A549 (cell line): ENCODE results near the gene IL22RA2.

Experiments used
- CEBPB ChIP-seq, 2 experiments: fragments of >200 bp in 1 of 2; sonication (Bioruptor Twin) in 1 of 2; formaldehyde crosslinking in 1 of 2; IDR thresholded peaks; 2 replicates each; pipeline ENCODE4 v1.6.1; 2012 to 2016
- CHD2 ChIP-seq: fragments of 150-350 bp; IDR thresholded peaks from 2 replicates; pipeline ENCODE4 v1.6.1; 2014; ENCODE audit warnings: low read length; ENCODE audit not compliant: partially characterized antibody
- EP300 ChIP-seq, 2 experiments: fragments of >200 bp; sonication (Bioruptor Twin); formaldehyde crosslinking; IDR thresholded peaks; 2 replicates in 1 of 2; 3 replicates in 1 of 2; pipeline ENCODE4 v1.6.1; 2016 to 2017
- KDM1A ChIP-seq: fragments of 200-600 bp; sonication (generic); IDR thresholded peaks from 2 replicates; pipeline ENCODE4 v1.6.1; 2016; ENCODE audit warnings: low read depth, mild to moderate bottlenecking
- NPAS2 ChIP-seq: fragments of 250-450 bp; sonication (Bioruptor Pico); IDR thresholded peaks from 2 replicates; pipeline ENCODE4 v1.8.0; 2022; ENCODE audit warnings: mild to moderate bottlenecking, moderate library complexity, borderline replicate concordance
- RFX5 ChIP-seq: fragments of 450-650 bp; IDR thresholded peaks from 2 replicates; pipeline ENCODE4 v1.7.1; 2014; ENCODE audit warnings: antibody characterized with exemption, mild to moderate bottlenecking, moderate library complexity
- SMC3 ChIP-seq: fragments of >200 bp; sonication (Bioruptor Twin); formaldehyde crosslinking; IDR thresholded peaks from 3 replicates; pipeline ENCODE4 v1.6.1; 2018; ENCODE audit warnings: inconsistent platforms
- TF ChIP-seq, protein P1 (sequence below): fragments of 200-600 bp; sonication (generic); IDR thresholded peaks from 2 replicates; pipeline ENCODE4 v1.6.1; 2016; ENCODE audit warnings: antibody characterized with exemption, mild to moderate bottlenecking, moderate library complexity
- TF ChIP-seq, protein P2 (sequence below): fragments of >200 bp; sonication (Bioruptor Twin); formaldehyde crosslinking; IDR thresholded peaks from 3 replicates; pipeline ENCODE4 v1.5.1; 2016
- TF ChIP-seq, protein P3 (sequence below): fragments of 450-650 bp; IDR thresholded peaks from 2 replicates; pipeline ENCODE4 v1.6.1; 2014; ENCODE audit warnings: antibody characterized with exemption
- TF ChIP-seq, protein P4 (sequence below): IDR thresholded peaks from 2 replicates; pipeline ENCODE4 v1.6.1; 2012

DNA sequence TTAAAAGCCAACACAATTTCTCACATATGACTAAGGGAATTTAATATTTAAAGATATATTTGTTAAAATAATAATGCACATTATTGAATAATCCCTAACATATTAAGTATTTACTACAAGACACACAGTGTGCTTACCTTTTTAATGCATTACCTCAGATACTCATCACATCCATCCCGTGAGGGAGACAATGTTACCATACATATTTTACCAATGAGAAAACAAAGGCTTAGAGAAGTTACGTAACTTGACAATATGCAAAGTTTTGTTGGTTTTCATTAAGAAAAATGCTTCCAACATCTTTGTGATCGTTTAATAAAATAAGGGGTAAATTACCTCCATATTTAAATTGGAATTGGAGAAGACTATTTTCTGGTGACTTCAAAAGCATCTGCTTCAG is 41.5 kb upstream of the IL22RA2 start:
- TF ChIP-seq RFX5 (no peak), NPAS2 (CRISPR knock-in tag) (no peak), KDM1A (no peak), EP300 (IDR thresholded peaks at IDR 0.05) (no peak), SMC3 (no peak), CEBPB (IDR thresholded peaks at IDR 0.05) (no peak), CHD2 (no peak)
- TF ChIP-seq, protein P1, sequence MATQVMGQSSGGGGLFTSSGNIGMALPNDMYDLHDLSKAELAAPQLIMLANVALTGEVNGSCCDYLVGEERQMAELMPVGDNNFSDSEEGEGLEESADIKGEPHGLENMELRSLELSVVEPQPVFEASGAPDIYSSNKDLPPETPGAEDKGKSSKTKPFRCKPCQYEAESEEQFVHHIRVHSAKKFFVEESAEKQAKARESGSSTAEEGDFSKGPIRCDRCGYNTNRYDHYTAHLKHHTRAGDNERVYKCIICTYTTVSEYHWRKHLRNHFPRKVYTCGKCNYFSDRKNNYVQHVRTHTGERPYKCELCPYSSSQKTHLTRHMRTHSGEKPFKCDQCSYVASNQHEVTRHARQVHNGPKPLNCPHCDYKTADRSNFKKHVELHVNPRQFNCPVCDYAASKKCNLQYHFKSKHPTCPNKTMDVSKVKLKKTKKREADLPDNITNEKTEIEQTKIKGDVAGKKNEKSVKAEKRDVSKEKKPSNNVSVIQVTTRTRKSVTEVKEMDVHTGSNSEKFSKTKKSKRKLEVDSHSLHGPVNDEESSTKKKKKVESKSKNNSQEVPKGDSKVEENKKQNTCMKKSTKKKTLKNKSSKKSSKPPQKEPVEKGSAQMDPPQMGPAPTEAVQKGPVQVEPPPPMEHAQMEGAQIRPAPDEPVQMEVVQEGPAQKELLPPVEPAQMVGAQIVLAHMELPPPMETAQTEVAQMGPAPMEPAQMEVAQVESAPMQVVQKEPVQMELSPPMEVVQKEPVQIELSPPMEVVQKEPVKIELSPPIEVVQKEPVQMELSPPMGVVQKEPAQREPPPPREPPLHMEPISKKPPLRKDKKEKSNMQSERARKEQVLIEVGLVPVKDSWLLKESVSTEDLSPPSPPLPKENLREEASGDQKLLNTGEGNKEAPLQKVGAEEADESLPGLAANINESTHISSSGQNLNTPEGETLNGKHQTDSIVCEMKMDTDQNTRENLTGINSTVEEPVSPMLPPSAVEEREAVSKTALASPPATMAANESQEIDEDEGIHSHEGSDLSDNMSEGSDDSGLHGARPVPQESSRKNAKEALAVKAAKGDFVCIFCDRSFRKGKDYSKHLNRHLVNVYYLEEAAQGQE: no peak
- TF ChIP-seq, protein P2, sequence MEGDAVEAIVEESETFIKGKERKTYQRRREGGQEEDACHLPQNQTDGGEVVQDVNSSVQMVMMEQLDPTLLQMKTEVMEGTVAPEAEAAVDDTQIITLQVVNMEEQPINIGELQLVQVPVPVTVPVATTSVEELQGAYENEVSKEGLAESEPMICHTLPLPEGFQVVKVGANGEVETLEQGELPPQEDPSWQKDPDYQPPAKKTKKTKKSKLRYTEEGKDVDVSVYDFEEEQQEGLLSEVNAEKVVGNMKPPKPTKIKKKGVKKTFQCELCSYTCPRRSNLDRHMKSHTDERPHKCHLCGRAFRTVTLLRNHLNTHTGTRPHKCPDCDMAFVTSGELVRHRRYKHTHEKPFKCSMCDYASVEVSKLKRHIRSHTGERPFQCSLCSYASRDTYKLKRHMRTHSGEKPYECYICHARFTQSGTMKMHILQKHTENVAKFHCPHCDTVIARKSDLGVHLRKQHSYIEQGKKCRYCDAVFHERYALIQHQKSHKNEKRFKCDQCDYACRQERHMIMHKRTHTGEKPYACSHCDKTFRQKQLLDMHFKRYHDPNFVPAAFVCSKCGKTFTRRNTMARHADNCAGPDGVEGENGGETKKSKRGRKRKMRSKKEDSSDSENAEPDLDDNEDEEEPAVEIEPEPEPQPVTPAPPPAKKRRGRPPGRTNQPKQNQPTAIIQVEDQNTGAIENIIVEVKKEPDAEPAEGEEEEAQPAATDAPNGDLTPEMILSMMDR: no peak
- TF ChIP-seq, protein P3, sequence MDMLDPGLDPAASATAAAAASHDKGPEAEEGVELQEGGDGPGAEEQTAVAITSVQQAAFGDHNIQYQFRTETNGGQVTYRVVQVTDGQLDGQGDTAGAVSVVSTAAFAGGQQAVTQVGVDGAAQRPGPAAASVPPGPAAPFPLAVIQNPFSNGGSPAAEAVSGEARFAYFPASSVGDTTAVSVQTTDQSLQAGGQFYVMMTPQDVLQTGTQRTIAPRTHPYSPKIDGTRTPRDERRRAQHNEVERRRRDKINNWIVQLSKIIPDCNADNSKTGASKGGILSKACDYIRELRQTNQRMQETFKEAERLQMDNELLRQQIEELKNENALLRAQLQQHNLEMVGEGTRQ: no peak
- TF ChIP-seq, protein P4, sequence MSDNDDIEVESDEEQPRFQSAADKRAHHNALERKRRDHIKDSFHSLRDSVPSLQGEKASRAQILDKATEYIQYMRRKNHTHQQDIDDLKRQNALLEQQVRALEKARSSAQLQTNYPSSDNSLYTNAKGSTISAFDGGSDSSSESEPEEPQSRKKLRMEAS: no peak
